Caco-2 (cell line): ENCODE results near the gene BTBD9. TPM values are rescaled to one million over a fixed set of nuclear protein-coding genes. Genes with fewer than 3 reads are reported as not detected.

Experiments used
- BruUV-seq: library from RNA; stranded (reverse); fragments of 400-500 nt; replicated peaks from 2 replicates; lab custom pipeline; 2021; lab: Mats Ljungman, UMichigan
- CTCF ChIA-PET: fragments of 300-600 bp; sonication (Branson Sonifier 250); formaldehyde crosslinking; loops from one replicate; lab custom pipeline; 2022; ENCODE audit warnings: antibody characterized with exemption; lab: Charles Lee
- POLR2A ChIA-PET: fragments of 300-600 bp; sonication (Branson Sonifier 250); formaldehyde crosslinking; loops from one replicate; lab custom pipeline; 2022; ENCODE audit warnings: antibody characterized with exemption; lab: Charles Lee
- DNase-seq, 2 experiments: peaks; one replicate each; pipeline versions ENCODE4 v3.0.0 to v3.0.0-alpha.2; 2020 to 2022
- H3K27me3 ChIP-seq: replicated peaks from 2 replicates; pipeline ENCODE4 v1.6.0; 2011; ENCODE audit warnings: low read length; ENCODE audit not compliant: control insufficient read depth, insufficient read depth
- H3K36me3 ChIP-seq: 2 replicates; pipeline ENCODE4 v1.5.1; 2011; ENCODE audit warnings: low read length; ENCODE audit not compliant: control insufficient read depth, insufficient read depth
- H3K4me1 ChIP-seq: fragments of 250-450 bp; sonication (Bioruptor Pico); 2 replicates; pipeline ENCODE4 v1.5.1; 2020; ENCODE audit warnings: mild to moderate bottlenecking
- H3K4me3 ChIP-seq: 2 replicates; pipeline ENCODE4 v1.5.1; 2011; ENCODE audit warnings: low read depth, mild to moderate bottlenecking, control low read depth, low read length
- H3K9me3 ChIP-seq: fragments of 250-450 bp; sonication (Bioruptor Pico); 2 replicates; pipeline ENCODE4 v1.5.1; 2020; ENCODE audit warnings: mild to moderate bottlenecking, moderate library complexity
- H3K27ac Mint-ChIP-seq: one replicate; pipeline ENCODE4 v1.8.0; 2022; ENCODE audit warnings: mixed read lengths; ENCODE audit not compliant: unreplicated experiment
- H3K27me3 Mint-ChIP-seq: one replicate; pipeline ENCODE4 v1.8.0; 2022; ENCODE audit warnings: mixed read lengths; ENCODE audit not compliant: insufficient read depth, unreplicated experiment
- H3K36me3 Mint-ChIP-seq: one replicate; pipeline ENCODE4 v1.8.0; 2022; ENCODE audit warnings: mild to moderate bottlenecking, mixed read lengths; ENCODE audit not compliant: insufficient read depth, unreplicated experiment
- H3K4me1 Mint-ChIP-seq: one replicate; pipeline ENCODE4 v1.8.0; 2022; ENCODE audit warnings: low read depth, mixed read lengths; ENCODE audit not compliant: unreplicated experiment
- H3K4me3 Mint-ChIP-seq: one replicate; pipeline ENCODE4 v1.8.0; 2022; ENCODE audit warnings: mild to moderate bottlenecking, moderate library complexity, mixed read lengths; ENCODE audit not compliant: unreplicated experiment
- H3K9me3 Mint-ChIP-seq: one replicate; pipeline ENCODE4 v1.8.0; 2022; ENCODE audit warnings: mixed read lengths; ENCODE audit not compliant: unreplicated experiment
- intact Hi-C: fragments of 100-400 bp; cut with micrococcal nuclease; formaldehyde crosslinking; loops from one replicate; pipeline ENCODE4 v1.10.0; 2022; ENCODE audit not compliant: unreplicated experiment
- total RNA-seq: library from RNA; stranded (reverse); gene quantifications from 2 replicates; pipeline ENCODE4 v1.2.3, GENCODE V29; 2022
- TF ChIP-seq, protein P1 (sequence below), 2 experiments: fragments of 200-600 bp in 1 of 2; IDR thresholded peaks; 1 replicate in 1 of 2; 2 replicates in 1 of 2; pipeline versions ENCODE4 v1.5.1 to v1.8.0; 2011 to 2022; ENCODE audit warnings: antibody characterized with exemption in 1 of 2, control low read depth in 1 of 2, inconsistent platforms in 1 of 2, low read depth in 1 of 2, low read length in 1 of 2, mild to moderate bottlenecking in 1 of 2, moderate library complexity in 1 of 2; ENCODE audit not compliant: insufficient read depth in 1 of 2, severe bottlenecking in 1 of 2, unreplicated experiment in 1 of 2

BTBD9 gene
- total RNA-seq, 1 experiment from 2014 or later = 19.6 TPM

DNA sequence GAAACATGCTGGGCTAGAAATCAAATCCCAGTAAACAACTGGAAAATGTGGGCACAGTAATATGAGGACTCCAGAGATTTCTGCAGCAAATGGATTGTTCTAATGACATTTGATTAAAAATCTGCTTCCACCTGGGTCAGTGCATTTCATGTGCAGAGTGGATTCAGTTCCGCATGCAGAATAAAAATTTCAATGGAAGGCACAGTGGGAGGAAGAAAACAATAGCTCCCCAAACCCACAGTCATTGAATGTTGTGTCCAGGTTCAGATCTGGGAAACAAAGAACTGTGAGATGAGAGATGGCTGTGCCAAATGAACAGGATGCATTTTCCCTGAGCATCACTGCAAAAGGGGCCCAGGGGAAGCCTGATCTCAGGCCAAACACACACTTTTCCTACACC, 403.1 kb downstream of the BTBD9 start:
- Mint-ChIP-seq H3K27me3 (no peaks in the 10 kb centered on the region), H3K9me3 (no peaks in the 10 kb centered on the region), H3K4me3 (no peak overlapping the region), H3K4me1 (no peaks in the 10 kb centered on the region), H3K27ac (no peak overlapping the region), H3K36me3 (no peaks in the 10 kb centered on the region)
- H3K36me3 ChIP-seq = no peaks in the 10 kb centered on the region
- TF ChIP-seq, protein P1, sequence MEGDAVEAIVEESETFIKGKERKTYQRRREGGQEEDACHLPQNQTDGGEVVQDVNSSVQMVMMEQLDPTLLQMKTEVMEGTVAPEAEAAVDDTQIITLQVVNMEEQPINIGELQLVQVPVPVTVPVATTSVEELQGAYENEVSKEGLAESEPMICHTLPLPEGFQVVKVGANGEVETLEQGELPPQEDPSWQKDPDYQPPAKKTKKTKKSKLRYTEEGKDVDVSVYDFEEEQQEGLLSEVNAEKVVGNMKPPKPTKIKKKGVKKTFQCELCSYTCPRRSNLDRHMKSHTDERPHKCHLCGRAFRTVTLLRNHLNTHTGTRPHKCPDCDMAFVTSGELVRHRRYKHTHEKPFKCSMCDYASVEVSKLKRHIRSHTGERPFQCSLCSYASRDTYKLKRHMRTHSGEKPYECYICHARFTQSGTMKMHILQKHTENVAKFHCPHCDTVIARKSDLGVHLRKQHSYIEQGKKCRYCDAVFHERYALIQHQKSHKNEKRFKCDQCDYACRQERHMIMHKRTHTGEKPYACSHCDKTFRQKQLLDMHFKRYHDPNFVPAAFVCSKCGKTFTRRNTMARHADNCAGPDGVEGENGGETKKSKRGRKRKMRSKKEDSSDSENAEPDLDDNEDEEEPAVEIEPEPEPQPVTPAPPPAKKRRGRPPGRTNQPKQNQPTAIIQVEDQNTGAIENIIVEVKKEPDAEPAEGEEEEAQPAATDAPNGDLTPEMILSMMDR (IDR thresholded peaks at IDR 0.05; ENCODE audit: insufficient read depth in 1 of 2, low read depth in 1 of 2, low read length in 1 of 2, severe bottlenecking in 1 of 2, unreplicated experiment in 1 of 2) = no peak
- H3K4me3 ChIP-seq = no peak overlapping the region
- H3K9me3 ChIP-seq = no peaks in the 10 kb centered on the region
- H3K27me3 ChIP-seq = no peaks in the 10 kb centered on the region
- DNase-seq = no peak
- intact Hi-C loops = no loop called here
- ChIA-PET POLR2A (no interaction called here), CTCF (no interaction called here)
- H3K4me1 ChIP-seq = no peaks in the 10 kb centered on the region
- no TSS peak for BruUV-seq

- no peak overlapping the region for H3K4me3 ChIP-seq
- no peak overlapping the region for H3K27ac Mint-ChIP-seq
- H3K36me3 ChIP-seq = no peaks in the 10 kb centered on the region
- POLR2A ChIA-PET = no interaction called here
- no peaks in the 10 kb centered on the region for H3K27me3 ChIP-seq
- H3K4me1 Mint-ChIP-seq = no peaks in the 10 kb centered on the region
- TF ChIP-seq, protein P1 (IDR thresholded peaks at IDR 0.05; ENCODE audit: insufficient read depth in 1 of 2, low read depth in 1 of 2, low read length in 1 of 2, severe bottlenecking in 1 of 2, unreplicated experiment in 1 of 2) = no peak
- no peak overlapping the region for H3K4me3 Mint-ChIP-seq
- intact Hi-C loops = no loop called here
- H3K4me1 ChIP-seq = no peaks in the 10 kb centered on the region
- H3K9me3 ChIP-seq = no peaks in the 10 kb centered on the region
- H3K36me3 Mint-ChIP-seq = no peaks in the 10 kb centered on the region
- DNase-seq = no peak
- no peaks in the 10 kb centered on the region for H3K27me3 Mint-ChIP-seq
- no peaks in the 10 kb centered on the region for H3K9me3 Mint-ChIP-seq
- CTCF ChIA-PET = no interaction called here
- BruUV-seq = no TSS peak
These were observed 404.6 kb downstream of the BTBD9 start for GRCh38 chr6:38234934-38235682.

GRCh38 chr6:38234141-38234540, 405.6 kb downstream of the BTBD9 start:
- Histone ChIP-seq H3K9me3 (no peaks in the 10 kb centered on the region), H3K36me3 (no peaks in the 10 kb centered on the region), H3K4me3 (no peak overlapping the region), H3K27me3 (no peaks in the 10 kb centered on the region), H3K4me1 (no peaks in the 10 kb centered on the region)
- Mint-ChIP-seq H3K4me1 (no peaks in the 10 kb centered on the region), H3K27ac (no peak overlapping the region), H3K27me3 (no peaks in the 10 kb centered on the region), H3K36me3 (no peaks in the 10 kb centered on the region), H3K9me3 (no peaks in the 10 kb centered on the region), H3K4me3 (no peak overlapping the region)
- ChIA-PET POLR2A (no interaction called here), CTCF (interaction anchor here (1.1 kb wide), 1 partner anchor 337 kb away, joined by 3 read pairs; no protein-coding TSS in a partner anchor)
- intact Hi-C loops = no loop called here
- TF ChIP-seq, protein P1 (IDR thresholded peaks at IDR 0.05; ENCODE audit: insufficient read depth in 1 of 2, low read depth in 1 of 2, low read length in 1 of 2, severe bottlenecking in 1 of 2, unreplicated experiment in 1 of 2) = peak in 1 of 2 experiments; percentile 3
- no TSS peak for BruUV-seq
- no peak for DNase-seq
